Cortex of kidney (tissue), 1 donor: ENCODE measurements around the gene RANGRF.

Experiments used
- DNase-seq: peaks from one replicate; lab custom pipeline; 2025; lab: John Stamatoyannopoulos, UW

RANGRF gene

GRCh38 chr17:8274816-8275215 lies 13.7 kb upstream of the RANGRF start:
- DNase-seq, result no peak

GRCh38 chr17:8275421-8276290 lies 12.8 kb upstream of the RANGRF start:
- DNase-seq, result no peak

GRCh38 chr17:8277317-8277716 lies 11.2 kb upstream of the RANGRF start:
- no peak for DNase-seq

GRCh38 chr17:8282345-8282744 lies 6.1 kb upstream of the RANGRF start:
- DNase-seq, result no peak

- no peak for DNase-seq
Observed at GRCh38 chr17:8283356-8283755, 5.1 kb upstream of the RANGRF start.

GRCh38 chr17:8284126-8284525 lies 4.3 kb upstream of the RANGRF start:
- DNase-seq, result no peak

- no peak for DNase-seq
Observed at GRCh38 chr17:8285270-8286181, 2.9 kb upstream of the RANGRF start.

- DNase-seq, result no peak
Observed at GRCh38 chr17:8287651-8288335, 677 bp upstream of the RANGRF start.

- DNase-seq, result no peak
Observed at GRCh38 chr17:8289103-8289397, 580 bp downstream of the RANGRF start.

- no peak for DNase-seq
Observed at GRCh38 chr17:8290043-8290442, 1.6 kb downstream of the RANGRF start.

- DNase-seq, result no peak
Observed at GRCh38 chr17:8292639-8293395, 4.3 kb downstream of the RANGRF start.

GRCh38 chr17:8294361-8294760 lies 5.9 kb downstream of the RANGRF start:
- no peak for DNase-seq

GRCh38 chr17:8294814-8295316 lies 6.4 kb downstream of the RANGRF start:
- no peak for DNase-seq

- DNase-seq, result no peak
Observed at GRCh38 chr17:8300226-8300625, 11.8 kb downstream of the RANGRF start.

GRCh38 chr17:8300627-8301242 lies 12.3 kb downstream of the RANGRF start:
- no peak for DNase-seq

GRCh38 chr17:8310601-8311123 lies 22.2 kb downstream of the RANGRF start:
- DNase-seq, result no peak

- DNase-seq, result no peak
Observed at GRCh38 chr17:8311131-8311790, 22.8 kb downstream of the RANGRF start.

GRCh38 chr17:8312251-8312650 lies 23.8 kb downstream of the RANGRF start:
- no peak for DNase-seq

- no peak for DNase-seq
Observed at GRCh38 chr17:8312726-8313600, 24.5 kb downstream of the RANGRF start.
